ENCODE results near the gene ITGB7. TPM values are rescaled to one million over a fixed set of nuclear protein-coding genes. Genes with fewer than 3 reads are reported as not detected.

ITGB7 gene
- total RNA-seq, 2 experiments from 2014 or later: 166 to 180 TPM

- Histone ChIP-seq H3K27ac (ENCODE audit: low read depth in 1 of 2, low read length in 2 of 2) (no peak overlapping the region), H3K4me1 (ENCODE audit: insufficient read depth, low read length) (peaks cover 10% of the 10 kb centered on the region), H3K36me3 (ENCODE audit: insufficient read depth, low read length) (no peaks in the 10 kb centered on the region), H3K4me3 (ENCODE audit: low read length) (no peak overlapping the region), H3K27me3 (ENCODE audit: control insufficient read depth in 1 of 2, insufficient read depth in 2 of 2, low read length in 2 of 2) (no peaks in the 10 kb centered on the region), H3K9me3 (ENCODE audit: control insufficient read depth in 1 of 2, insufficient read depth in 1 of 2, low read length in 2 of 2) (no peaks in the 10 kb centered on the region)
- no peak for DNase-seq
- no peak for TF ChIP-seq CTCF (IDR thresholded peaks at IDR 0.05)
- ATAC-seq (ENCODE audit: poor library complexity): no peak
- Mint-ChIP-seq H3K4me1 (ENCODE audit: low read depth) (peaks cover 7% of the 10 kb centered on the region), H3K36me3 (ENCODE audit: low read depth) (peaks cover 4% of the 10 kb centered on the region), H3K9me3 (no peaks in the 10 kb centered on the region), H3K27ac (no peak overlapping the region), H3K4me3 (no peak overlapping the region), H3K27me3 (no peaks in the 10 kb centered on the region)
- POLR2A ChIA-PET: interaction anchor here (0.7 to 3.5 kb wide), 5 partner anchors 19 to 138 kb away, joined by 4 to 19 read pairs (median 7); partner anchors contain the start of genes CSAD, MYG1 and ZNF740
- intact Hi-C loops (cut with DNase I, micrococcal nuclease): loop anchor here in 1 of 2 experiments (5.0 kb wide), 1 partner anchor 106 kb away; the partner anchor contains the start of gene ESPL1
- CTCF ChIA-PET: interaction anchor here (1.4 to 3.1 kb wide), 3 partner anchors 19 to 160 kb away, joined by 4 to 23 read pairs (median 6); partner anchors contain the start of genes AAAS, CSAD and ZNF740
Observed at GRCh38 chr12:53161119-53161911, 45.7 kb downstream of the ITGB7 start.

- Histone ChIP-seq H3K4me1 (ENCODE audit: insufficient read depth, low read length) (peaks cover 10% of the 10 kb centered on the region), H3K27ac (ENCODE audit: low read depth in 1 of 2, low read length in 2 of 2) (no peak overlapping the region), H3K9me3 (ENCODE audit: control insufficient read depth in 1 of 2, insufficient read depth in 1 of 2, low read length in 2 of 2) (no peaks in the 10 kb centered on the region), H3K36me3 (ENCODE audit: insufficient read depth, low read length) (no peaks in the 10 kb centered on the region), H3K4me3 (ENCODE audit: low read length) (no peak overlapping the region), H3K27me3 (ENCODE audit: control insufficient read depth in 1 of 2, insufficient read depth in 2 of 2, low read length in 2 of 2) (no peaks in the 10 kb centered on the region)
- no peaks in the 10 kb centered on the region for H3K9me3 Mint-ChIP-seq
- no peaks in the 10 kb centered on the region for H3K36me3 Mint-ChIP-seq (ENCODE audit: low read depth)
- no peaks in the 10 kb centered on the region for H3K27me3 Mint-ChIP-seq
- peaks cover 7% of the 10 kb centered on the region for H3K4me1 Mint-ChIP-seq (ENCODE audit: low read depth)
- POLR2A ChIA-PET: interaction anchor here (0.9 to 3.5 kb wide), 6 partner anchors 20 to 139 kb away, joined by 4 to 19 read pairs (median 7); partner anchors contain the start of genes CSAD, MYG1, PFDN5 and ZNF740
- no peak overlapping the region for H3K4me3 Mint-ChIP-seq
- no peak for ATAC-seq (ENCODE audit: poor library complexity)
- intact Hi-C loops (cut with DNase I, micrococcal nuclease): loop anchor here in 1 of 2 experiments (5.0 kb wide), 1 partner anchor 107 kb away; the partner anchor contains the start of gene ESPL1
- no peak overlapping the region for H3K27ac Mint-ChIP-seq
- DNase-seq: no peak
- no peak for TF ChIP-seq CTCF (IDR thresholded peaks at IDR 0.05)
- CTCF ChIA-PET: interaction anchor here (1.4 to 3.1 kb wide), 4 partner anchors 20 to 161 kb away, joined by 4 to 32 read pairs (median 14); partner anchors contain the start of genes AAAS, CSAD and ZNF740
Observed at GRCh38 chr12:53160673-53161072, 46.4 kb downstream of the ITGB7 start.

GRCh38 chr12:53160000-53160399 lies 47.1 kb downstream of the ITGB7 start:
- ChIA-PET POLR2A (interaction anchor here (0.7 to 3.5 kb wide), 9 partner anchors 21 to 161 kb away, joined by 3 to 19 read pairs (median 7); partner anchors contain the start of genes AAAS, CSAD, ESPL1 and PFDN5), CTCF (interaction anchor here (0.6 to 3.2 kb wide), 18 partner anchors 8 to 185 kb away, joined by 3 to 32 read pairs (median 4); partner anchors contain the start of genes AAAS, CSAD, ESPL1 and ITGB7)
- H3K4me1 Mint-ChIP-seq (ENCODE audit: low read depth): peaks cover 7% of the 10 kb centered on the region
- H3K27ac Mint-ChIP-seq: no peak overlapping the region
- ATAC-seq (ENCODE audit: poor library complexity) (no peak), DNase-seq (no peak)
- H3K36me3 ChIP-seq (ENCODE audit: insufficient read depth, low read length): no peaks in the 10 kb centered on the region
- H3K36me3 Mint-ChIP-seq (ENCODE audit: low read depth): no peaks in the 10 kb centered on the region
- H3K9me3 Mint-ChIP-seq: no peaks in the 10 kb centered on the region
- H3K4me1 ChIP-seq (ENCODE audit: insufficient read depth, low read length): peaks cover 10% of the 10 kb centered on the region
- TF ChIP-seq CTCF (IDR thresholded peaks at IDR 0.05): no peak
- H3K27me3 Mint-ChIP-seq: no peaks in the 10 kb centered on the region
- H3K27me3 ChIP-seq (ENCODE audit: control insufficient read depth in 1 of 2, insufficient read depth in 2 of 2, low read length in 2 of 2): no peaks in the 10 kb centered on the region
- intact Hi-C loops (cut with DNase I, micrococcal nuclease): loop anchor here (1.0 to 5.0 kb wide), 9 partner anchors 30 to 348 kb away; partner anchors contain the start of genes ESPL1 (in 1 of the 2) and PFDN5 (in 1 of the 2)
- no peaks in the 10 kb centered on the region for H3K9me3 ChIP-seq (ENCODE audit: control insufficient read depth in 1 of 2, insufficient read depth in 1 of 2, low read length in 2 of 2)
- H3K27ac ChIP-seq (ENCODE audit: low read depth in 1 of 2, low read length in 2 of 2): no peak overlapping the region
- H3K4me3 ChIP-seq (ENCODE audit: low read length): no peak overlapping the region
- H3K4me3 Mint-ChIP-seq: no peak overlapping the region

All from CD4-positive, alpha-beta T cell (primary cell).